Stimulated activated effector memory CD8-positive, alpha-beta T cell treated with anti-CD3 and anti-CD28 coated beads, Interleukin-12 subunit alpha, Interleukin-12 subunit beta, amount 100 ng/mL, for 72 hours (primary cell): Measurements from ENCODE around the gene MGARP.

Experiments
- ATAC-seq: fragments of 150-1000 bp; cut with Tn5 transposase; 2 replicates; pipeline ENCODE4 v1.10.0; 2021
- DNase-seq, 2 donors: peaks; one replicate each; pipeline ENCODE4 v3.0.0; 2021 to 2022; ENCODE audit warnings: low spot score in 2 of 2
- H3K27ac Mint-ChIP-seq: one replicate; pipeline ENCODE4 v1.8.0; 2022; ENCODE audit warnings: mild to moderate bottlenecking, mixed read lengths
- H3K36me3 Mint-ChIP-seq: one replicate; pipeline ENCODE4 v1.8.0; 2022; ENCODE audit warnings: mild to moderate bottlenecking, mixed read lengths
- H3K4me1 Mint-ChIP-seq: one replicate; pipeline ENCODE4 v1.8.0; 2022; ENCODE audit warnings: mixed read lengths
- H3K4me3 Mint-ChIP-seq: one replicate; pipeline ENCODE4 v1.8.0; 2022; ENCODE audit warnings: mild to moderate bottlenecking, mixed read lengths
- H3K9me3 Mint-ChIP-seq: one replicate; pipeline ENCODE4 v1.8.0; 2022; ENCODE audit warnings: mixed read lengths

The MGARP gene

GRCh38 chr4:139241784-139242151 is 38.3 kb downstream of the MGARP start:
- Mint-ChIP-seq H3K27ac (no peak overlapping the region), H3K4me1 (no peaks in the 10 kb centered on the region), H3K36me3 (no peaks in the 10 kb centered on the region), H3K4me3 (no peak overlapping the region), H3K9me3 (peaks cover 4% of the 10 kb centered on the region)
- DNase-seq (no peak), ATAC-seq (no peak)

GRCh38 chr4:139241086-139241783 is 38.8 kb downstream of the MGARP start:
- ATAC-seq (no peak), DNase-seq (no peak)
- Mint-ChIP-seq H3K4me3 (no peak overlapping the region), H3K4me1 (no peaks in the 10 kb centered on the region), H3K9me3 (peaks cover 4% of the 10 kb centered on the region), H3K27ac (no peak overlapping the region), H3K36me3 (no peaks in the 10 kb centered on the region)

DNA sequence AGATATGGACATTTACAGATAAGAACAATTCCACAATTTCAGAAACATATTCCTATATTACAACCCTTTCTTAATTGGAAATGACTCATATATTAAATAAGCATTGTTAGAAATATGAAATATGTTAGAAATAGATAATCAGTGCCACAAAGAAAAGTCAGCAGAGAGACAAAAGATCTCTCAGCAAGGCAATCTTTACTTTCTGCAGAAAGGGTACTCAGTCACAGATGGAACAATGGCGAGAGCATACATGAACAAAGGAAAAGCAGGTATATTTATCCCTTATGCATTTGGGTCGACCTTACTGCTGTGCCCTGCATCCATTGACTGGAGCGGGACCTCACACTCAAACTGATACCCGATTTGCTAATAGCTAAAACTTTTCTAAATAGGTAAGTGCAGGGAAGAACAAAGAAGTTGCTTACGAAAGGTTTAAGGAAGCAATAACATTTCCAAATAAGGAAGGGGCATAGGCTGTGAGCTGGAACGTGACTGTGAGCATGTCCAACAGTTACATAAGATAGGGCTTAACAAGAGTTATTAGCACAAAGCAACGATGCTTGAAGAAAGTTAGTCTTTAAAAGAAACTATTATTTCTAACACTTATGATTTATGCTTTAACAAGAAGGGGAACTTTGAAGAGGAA is 40.8 kb downstream of the MGARP start:
- no peak overlapping the region for H3K27ac Mint-ChIP-seq
- H3K36me3 Mint-ChIP-seq = no peaks in the 10 kb centered on the region
- H3K4me3 Mint-ChIP-seq = no peak overlapping the region
- DNase-seq (no peak), ATAC-seq (no peak)
- H3K4me1 Mint-ChIP-seq = no peaks in the 10 kb centered on the region
- peaks cover 4% of the 10 kb centered on the region for H3K9me3 Mint-ChIP-seq

DNA sequence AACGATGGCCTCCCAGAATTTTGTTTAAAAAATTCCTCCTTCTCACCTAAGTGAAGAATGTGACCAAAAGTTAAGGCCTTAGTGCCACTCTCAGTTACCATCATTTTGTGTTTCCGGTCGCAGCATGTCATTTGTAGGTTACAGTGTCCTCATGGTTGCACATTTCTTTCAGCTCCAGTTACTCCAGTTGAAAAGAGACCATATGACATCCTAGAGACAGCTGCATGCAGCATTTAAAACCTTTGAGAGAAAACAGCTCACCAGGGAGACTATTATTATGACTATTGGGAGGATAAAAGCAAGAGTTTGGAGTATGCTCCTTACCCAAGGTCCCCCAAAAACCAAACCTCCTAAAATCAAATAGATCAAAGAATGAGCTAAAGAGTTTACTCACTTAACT is 45.8 kb downstream of the MGARP start:
- H3K4me1 Mint-ChIP-seq = no peaks in the 10 kb centered on the region
- no peaks in the 10 kb centered on the region for H3K36me3 Mint-ChIP-seq
- H3K27ac Mint-ChIP-seq = no peak overlapping the region
- ATAC-seq (no peak), DNase-seq (no peak)
- H3K4me3 Mint-ChIP-seq = no peak overlapping the region
- peaks cover 2% of the 10 kb centered on the region for H3K9me3 Mint-ChIP-seq

GRCh38 chr4:139229534-139230039 is 50.4 kb downstream of the MGARP start:
- no peak overlapping the region for H3K4me3 Mint-ChIP-seq
- no peaks in the 10 kb centered on the region for H3K36me3 Mint-ChIP-seq
- ATAC-seq (peak; percentile 67), DNase-seq (no peak)
- H3K27ac Mint-ChIP-seq = no peak overlapping the region
- H3K4me1 Mint-ChIP-seq = no peaks in the 10 kb centered on the region
- no peaks in the 10 kb centered on the region for H3K9me3 Mint-ChIP-seq

GRCh38 chr4:139227729-139228404 is 52.2 kb downstream of the MGARP start:
- DNase-seq = no peak
- Mint-ChIP-seq H3K4me1 (peaks cover 8% of the 10 kb centered on the region), H3K4me3 (no peak overlapping the region), H3K27ac (no peak overlapping the region), H3K36me3 (no peaks in the 10 kb centered on the region), H3K9me3 (no peaks in the 10 kb centered on the region)
- ATAC-seq = peak; percentile 55

DNA sequence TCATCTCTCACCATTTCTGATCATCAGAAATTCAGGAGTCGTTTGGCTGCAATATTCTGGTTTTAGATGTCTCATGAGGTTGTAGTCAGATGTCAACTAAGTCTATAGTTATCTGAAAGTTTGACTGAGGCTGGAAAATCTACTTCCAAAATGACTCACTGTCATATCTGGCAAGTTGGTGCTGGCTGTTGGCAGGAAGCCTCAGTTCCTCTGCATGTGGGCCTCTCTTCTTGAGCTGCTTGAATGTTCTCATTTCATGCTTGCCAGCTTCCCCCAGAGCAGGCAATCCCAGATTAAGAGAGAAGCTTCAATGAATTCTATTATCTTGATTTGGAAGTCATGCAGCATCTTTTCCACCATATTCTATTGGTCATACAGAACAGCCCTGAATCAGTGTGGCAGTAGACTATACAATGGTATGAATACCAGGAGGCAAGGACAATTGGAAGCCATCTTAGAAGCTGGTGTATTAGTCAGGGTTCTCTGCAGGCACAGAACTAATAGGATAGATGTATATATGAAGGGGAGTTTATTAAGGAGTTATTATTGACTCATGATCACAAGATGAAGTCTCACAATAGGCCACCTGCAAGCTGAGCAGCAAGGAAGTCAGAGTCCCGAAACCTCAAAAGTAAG is 56.2 kb downstream of the MGARP start:
- H3K27ac Mint-ChIP-seq = no peak overlapping the region

DNA sequence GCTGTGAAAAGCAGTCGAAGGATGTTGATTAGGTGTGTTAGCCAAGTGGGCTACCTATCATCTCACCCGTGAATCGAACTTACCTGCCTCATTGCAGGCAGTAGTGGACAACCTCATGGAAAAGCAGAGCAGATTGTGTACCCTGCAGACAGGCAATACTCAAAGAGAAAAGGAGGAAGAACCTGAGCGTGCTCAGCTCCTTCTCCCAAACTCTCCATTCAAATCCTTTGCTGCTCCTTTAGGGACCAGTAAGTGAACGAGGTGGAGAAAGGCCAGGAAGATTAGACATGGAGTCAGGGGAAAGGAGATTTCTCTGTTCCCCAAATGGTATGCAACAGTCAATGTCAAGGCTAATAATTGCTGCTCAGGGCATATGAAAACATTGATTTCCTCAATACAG is 57.8 kb downstream of the MGARP start:
- Mint-ChIP-seq H3K36me3 (no peaks in the 10 kb centered on the region), H3K9me3 (peaks cover 2% of the 10 kb centered on the region), H3K4me3 (no peak overlapping the region), H3K27ac (no peak overlapping the region), H3K4me1 (peaks cover 16% of the 10 kb centered on the region)
- DNase-seq (no peak), ATAC-seq (no peak)

More for the DNA sequence above, 56.2 kb downstream of the MGARP start:
- Mint-ChIP-seq H3K4me1 (peaks cover 16% of the 10 kb centered on the region), H3K36me3 (no peaks in the 10 kb centered on the region), H3K9me3 (peaks cover 2% of the 10 kb centered on the region), H3K4me3 (no peak overlapping the region)
- no peak for DNase-seq
- peak; percentile 80 for ATAC-seq

GRCh38 chr4:139221687-139222086 is 58.3 kb downstream of the MGARP start:
- peaks cover 16% of the 10 kb centered on the region for H3K4me1 Mint-ChIP-seq
- H3K27ac Mint-ChIP-seq = no peak overlapping the region
- no peak overlapping the region for H3K4me3 Mint-ChIP-seq
- no peak for ATAC-seq
- DNase-seq = no peak
- peaks cover 2% of the 10 kb centered on the region for H3K9me3 Mint-ChIP-seq
- H3K36me3 Mint-ChIP-seq = no peaks in the 10 kb centered on the region

- no peak for DNase-seq
- Mint-ChIP-seq H3K9me3 (peaks cover 2% of the 10 kb centered on the region), H3K4me1 (peaks cover 16% of the 10 kb centered on the region), H3K4me3 (no peak overlapping the region), H3K27ac (peak overlapping the region; percentile 63), H3K36me3 (no peaks in the 10 kb centered on the region)
- no peak for ATAC-seq
Measured at GRCh38 chr4:139219450-139220055, 60.5 kb downstream of the MGARP start.
